HUDEP-2 (cell line): ENCODE data around the gene PTPRU.
"Not testable (repeated sequence)": the region's sequence is repeated elsewhere in the genome, so short reads cannot be mapped to it uniquely, and the experiment has no call there.

ENCODE experiments used
- DNase-seq, 76 experiments: peaks; one replicate each; lab custom pipeline; 2025; ENCODE audit not compliant: unreplicated experiment in 76 of 76; lab: John Stamatoyannopoulos, UW

PTPRU gene

DNA sequence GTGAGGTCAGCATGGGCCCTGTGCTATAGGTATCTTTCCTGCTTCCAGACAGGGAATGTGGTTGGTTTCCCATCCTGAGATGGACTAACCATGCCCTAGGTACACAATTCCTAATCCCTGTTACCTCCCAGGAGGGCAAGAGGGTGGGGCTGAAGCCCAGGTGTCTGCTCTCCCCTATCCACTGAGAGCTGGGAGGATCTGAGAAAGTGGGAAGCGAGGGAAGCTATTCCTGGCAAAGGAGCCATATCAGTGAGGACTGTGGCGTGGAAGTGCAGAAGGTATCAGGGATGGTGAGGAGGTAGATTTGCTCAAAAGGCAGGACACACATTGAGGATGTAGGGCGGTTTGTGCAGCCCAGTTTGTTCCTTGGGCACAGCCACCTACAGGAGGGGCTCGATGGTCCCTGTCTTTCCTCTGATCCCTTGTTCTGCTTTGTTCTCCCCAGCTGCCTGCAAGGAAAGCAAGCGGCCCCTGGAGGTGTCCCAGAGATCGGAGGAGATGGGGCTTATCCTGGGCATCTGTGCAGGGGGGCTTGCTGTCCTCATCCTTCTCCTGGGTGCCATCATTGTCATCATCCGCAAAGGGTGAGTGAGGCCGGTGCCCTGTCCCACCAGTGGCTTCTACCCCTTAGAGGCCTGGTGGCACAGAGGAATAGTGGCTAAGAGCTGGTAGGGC, 48.1 kb downstream of the PTPRU start:
- DNase-seq = no peak

DNA sequence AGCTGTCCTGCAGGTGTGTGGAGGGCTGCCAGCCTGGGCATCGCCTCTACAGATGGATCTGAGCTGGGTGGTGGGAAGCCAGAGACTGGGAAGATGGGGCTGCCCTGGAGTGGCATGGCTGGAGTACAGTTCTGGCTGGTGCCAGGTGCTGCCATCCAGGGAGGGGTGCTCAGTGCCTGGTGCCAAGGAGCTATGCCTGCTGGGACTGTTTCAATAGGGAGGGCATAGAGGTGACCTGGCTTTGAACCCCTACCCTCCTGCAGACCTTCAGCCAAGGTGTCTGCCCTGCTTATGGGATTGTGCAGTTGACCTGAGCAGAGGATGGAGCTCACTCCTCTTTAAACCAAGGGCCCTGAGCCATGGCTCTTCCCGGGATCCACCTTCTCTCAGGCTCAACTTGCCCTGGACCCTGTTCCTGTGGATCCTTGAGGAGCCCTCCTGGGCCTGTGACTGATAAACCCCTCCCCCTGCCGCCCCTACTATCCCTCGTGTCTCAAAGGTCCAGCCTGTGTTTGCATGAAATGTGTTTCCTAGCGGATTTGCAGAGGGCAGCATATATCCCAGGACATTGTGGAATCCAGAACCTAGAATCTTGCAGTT, 48.7 kb downstream of the PTPRU start:
- DNase-seq = no peak

DNA sequence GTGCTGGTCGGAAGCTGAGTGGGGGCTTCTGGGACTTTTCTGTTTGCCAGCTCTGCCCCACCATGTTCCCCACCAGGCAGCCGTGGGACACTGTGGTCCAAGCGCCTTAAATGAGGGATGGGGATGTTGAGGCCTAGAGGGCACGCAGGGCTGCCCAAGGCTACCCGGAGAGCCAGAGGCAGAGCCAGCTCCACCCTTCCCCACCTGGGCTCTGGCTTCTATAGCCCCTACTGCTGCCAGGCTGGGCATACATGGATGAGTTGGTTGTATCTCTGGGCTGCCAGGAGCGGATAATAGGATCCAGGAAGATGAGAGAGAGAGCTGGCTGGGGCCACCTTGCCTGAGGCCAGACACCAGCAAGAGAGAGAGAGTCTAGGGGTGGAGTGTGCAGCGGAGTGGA, 49.4 kb downstream of the PTPRU start:
- no peak for DNase-seq

DNA sequence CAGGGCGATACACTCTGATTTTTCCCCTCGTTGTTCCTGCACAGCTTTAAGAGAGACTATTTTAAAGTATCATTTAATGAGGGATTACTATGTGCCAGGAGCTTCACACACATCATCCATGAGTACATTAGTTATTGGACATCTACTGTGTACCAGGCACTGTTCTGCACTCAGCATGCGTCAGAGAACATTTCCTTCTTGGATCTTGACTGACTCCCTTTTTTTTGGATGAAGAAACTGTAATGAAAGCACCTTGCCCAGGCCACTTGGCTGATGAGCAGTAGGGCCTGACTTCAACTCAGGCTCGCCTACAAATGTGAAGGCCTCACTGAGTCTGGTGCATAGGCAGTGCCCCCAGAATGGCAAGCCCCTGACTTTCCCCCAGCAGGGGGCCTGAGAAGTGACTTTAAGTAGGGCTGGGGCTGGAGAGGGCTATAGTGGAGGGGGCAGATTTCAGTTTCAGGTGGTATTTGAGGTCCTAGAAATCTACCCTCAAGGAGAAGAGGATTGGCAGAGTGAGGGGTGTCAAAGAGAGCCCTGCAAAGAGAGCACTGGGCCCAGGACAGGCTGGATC, 50.0 kb downstream of the PTPRU start:
- no peak for DNase-seq

DNA sequence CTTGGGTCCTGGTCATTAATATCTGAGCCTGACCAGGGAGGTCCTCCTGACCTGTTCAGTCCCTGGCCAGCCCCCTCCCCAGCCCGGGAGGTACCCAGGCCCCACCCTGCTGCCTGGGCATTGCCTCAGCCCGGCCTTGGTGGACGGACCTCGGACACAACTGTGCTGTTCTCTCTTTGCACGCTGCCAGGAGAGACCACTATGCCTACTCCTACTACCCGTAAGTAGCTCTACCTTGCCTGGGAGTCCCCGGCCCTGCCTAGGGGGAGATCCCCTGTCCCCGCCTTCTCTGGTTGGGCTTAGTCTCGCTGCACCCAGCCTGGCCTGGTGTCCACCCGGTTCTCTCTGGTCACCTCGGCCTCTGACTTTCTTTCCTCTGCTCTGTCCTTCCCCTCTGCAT, 53.2 kb downstream of the PTPRU start:
- no peak for DNase-seq

DNA sequence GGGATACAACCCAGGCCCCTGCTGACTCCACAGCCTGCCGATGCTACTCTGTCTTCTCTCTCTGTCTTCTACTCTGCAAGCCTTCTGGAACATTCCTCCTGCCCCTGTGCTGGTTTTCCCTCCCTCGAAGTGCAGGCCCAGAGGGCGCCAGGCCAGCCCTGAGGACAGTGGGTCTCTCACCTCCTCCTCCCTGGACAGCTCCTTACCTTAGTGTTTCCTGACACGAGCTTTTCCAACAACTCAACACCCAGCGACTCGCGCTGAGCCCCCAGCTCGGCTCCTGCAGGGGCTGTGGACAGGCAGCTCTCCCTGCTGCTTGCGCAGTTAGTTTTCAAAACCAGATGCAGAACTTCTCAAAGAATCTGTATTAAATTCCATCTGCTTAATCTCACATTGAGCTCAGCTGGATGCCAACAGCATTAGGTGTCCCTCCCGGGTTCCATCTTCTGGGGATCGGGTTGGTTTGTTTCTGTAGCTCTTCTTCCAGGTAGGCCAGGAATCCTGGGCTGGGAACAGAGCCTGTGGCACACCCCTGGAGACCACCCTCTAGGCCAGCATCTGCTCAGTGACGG, 54.2 kb downstream of the PTPRU start:
- DNase-seq = no peak

DNA sequence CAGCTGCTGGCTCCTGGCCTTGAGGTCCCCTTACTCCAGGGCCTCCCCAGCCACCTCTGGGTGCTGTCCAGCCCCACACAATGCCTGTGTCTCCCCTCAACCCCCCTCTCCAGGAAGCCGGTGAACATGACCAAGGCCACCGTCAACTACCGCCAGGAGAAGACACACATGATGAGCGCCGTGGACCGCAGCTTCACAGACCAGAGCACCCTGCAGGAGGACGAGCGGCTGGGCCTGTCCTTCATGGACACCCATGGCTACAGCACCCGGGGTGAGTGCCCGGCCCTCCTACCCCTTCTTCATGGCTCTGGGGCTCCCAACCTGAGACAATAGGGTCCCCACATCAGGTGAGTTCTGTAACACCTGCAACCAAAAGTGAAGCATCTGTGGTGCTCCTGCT, 55.4 kb downstream of the PTPRU start:
- DNase-seq = no peak

DNA sequence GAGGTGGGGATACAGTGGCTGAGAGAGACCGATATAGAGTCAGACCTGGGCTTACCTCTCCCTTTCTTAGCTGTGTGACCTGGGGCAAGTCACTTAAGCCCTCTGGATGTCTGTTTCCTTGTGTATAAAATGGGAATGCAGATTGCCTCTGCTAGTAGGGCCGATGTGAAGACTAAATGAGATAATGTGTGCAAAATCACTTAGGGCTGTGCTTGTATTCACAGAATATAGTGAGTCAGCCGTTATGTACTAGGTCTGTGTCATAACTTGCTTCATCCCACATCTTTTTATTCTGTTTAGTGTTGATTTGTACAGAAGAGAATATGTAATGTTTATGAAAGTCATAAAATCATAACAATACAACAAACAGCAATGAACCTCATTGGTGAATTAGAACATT, 56.0 kb downstream of the PTPRU start:
- no peak for DNase-seq

DNA sequence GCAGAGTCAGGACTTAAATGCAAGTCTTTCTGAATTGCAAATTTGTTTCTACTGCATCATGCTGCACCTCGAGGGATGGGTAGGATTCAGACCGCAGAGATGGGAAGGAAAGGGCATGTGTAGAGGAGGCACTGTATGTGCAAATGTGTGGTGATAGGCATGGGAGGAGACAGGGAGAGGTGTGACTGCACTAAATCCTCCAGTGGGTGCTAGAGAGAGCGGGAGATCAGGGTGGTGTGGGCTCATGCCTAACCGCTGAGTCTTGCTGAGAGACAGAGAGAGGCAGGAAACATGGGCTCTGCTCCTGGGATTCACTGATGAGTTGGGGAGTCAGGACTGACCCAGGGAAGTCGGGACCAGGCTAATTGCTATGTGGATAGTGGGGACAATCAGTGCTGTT, 61.1 kb downstream of the PTPRU start:
- no peak for DNase-seq

DNA sequence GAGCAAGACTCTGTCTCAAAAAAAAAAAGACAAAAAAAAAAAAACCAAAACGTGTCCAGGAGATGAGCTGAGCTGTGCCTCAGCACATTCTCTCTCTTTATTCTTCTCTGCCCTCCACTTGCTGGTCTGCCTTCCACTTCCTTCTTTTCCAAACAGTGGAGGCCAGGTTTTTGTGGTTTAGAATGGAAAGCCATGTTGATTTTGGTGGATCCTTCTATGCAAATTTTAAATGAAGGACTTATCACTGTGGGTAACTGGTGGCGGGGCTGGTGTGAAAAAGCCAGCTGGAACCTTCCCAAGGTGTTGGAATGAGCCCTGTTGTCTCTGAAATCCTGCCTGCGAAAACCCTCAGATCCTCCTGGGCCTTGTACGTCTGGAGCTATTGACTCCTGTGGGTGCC, 61.9 kb downstream of the PTPRU start:
- no peak for DNase-seq

DNA sequence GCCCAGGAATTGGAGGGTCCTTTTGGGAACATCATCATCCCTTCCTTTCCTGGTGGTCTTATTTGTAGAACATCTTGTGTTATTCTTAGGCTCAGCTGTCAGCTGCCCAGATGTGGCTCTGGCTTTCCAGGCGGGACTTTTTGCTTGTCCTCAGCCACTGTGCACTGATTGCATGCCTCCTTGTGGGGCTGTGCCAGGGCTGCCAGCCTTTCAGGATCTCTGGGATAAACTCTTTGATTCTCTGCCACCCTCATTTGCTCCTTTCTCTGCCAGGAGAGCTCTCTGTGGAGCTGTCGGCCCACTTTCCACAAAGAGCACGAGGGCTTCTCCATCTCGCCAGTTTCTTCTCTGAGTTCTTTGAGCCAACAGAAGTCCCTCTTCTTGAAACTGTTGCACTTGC, 63.1 kb downstream of the PTPRU start:
- DNase-seq = no peak

DNA sequence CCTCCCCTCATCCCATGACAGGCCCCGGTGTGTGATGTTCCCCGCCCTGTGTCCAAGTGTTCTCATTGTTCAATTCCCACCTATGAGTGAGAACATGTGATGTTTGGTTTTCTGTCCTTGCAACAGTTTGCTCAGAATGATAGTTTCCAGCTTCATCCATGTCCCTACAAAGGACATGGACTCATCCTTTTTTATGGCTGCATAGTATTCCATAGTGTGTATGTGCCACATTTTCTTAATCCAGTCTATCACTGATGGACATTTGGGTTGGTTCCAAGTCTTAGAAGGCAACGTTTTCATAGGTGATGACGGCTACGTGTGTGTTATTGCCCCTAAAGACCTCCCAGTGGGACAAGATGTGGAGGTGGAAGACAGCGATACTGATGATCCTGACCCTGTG, 65.4 kb downstream of the PTPRU start:
- DNase-seq = not testable (repeated sequence)

DNA sequence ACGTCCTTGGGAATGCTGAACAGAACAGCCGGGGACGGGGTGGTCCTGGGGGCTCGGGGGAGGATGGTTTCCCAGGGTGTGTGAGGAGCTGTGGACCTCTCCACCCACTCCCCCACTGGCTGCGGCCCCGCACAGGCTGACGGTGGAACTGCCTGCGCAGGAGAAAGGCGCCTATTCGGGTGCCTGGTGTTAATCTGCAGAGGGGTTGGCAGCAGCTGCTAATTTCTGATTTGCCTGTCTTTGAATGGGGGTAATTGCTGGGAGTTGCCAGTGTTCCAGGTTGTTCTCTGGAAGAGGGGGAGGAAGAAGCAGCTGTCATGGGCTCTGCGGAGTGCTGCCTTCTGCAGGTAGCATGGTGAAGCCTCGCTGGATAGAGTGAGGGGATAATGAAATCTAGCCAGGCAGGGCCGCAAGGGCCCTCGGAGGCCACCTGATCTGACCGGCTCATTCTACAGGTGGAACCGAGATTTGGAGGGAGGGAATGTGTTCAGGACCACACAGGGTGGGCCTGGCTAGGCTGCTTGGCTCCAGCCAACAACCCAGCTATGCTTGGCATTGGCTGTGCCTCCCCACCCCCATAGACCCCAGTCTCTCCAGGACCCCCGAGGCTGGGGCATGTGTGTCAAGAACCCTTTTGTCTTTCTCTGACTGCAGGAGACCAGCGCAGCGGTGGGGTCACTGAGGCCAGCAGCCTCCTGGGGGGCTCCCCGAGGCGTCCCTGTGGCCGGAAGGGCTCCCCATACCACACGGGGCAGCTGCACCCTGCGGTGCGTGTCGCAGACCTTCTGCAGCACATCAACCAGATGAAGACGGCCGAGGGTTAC, 67.1 kb downstream of the PTPRU start:
- DNase-seq = no peak

DNA sequence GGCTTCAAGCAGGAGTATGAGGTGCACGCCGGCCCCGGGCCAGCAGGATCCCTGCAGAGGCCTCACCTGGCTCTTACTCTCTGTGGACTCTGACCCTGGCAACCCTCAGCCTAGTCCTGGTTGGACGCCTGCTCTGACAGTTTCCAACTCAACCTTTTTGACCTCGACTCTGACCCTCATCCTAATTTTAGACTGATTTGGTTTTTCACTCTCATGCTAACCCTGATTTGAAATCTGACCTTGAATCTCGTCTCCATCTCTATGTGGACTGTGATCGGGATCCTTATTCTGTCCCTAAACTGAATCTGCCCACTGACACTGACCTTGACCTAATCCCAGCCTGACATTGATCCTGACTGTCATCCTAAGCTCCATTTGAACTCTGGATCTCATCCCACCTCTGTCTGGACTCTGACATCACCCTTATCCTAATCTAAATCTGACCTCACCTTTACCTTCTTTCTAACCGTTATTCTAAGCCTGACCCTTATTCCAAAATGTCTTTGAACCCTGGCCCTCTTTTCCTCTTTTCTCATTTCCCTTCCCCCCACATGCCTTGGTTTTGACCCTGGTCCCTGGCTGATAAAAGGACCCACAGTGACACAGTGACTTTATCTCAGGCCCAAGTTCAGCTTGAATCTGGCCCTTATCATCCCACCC, 67.8 kb downstream of the PTPRU start:
- no peak for DNase-seq

DNA sequence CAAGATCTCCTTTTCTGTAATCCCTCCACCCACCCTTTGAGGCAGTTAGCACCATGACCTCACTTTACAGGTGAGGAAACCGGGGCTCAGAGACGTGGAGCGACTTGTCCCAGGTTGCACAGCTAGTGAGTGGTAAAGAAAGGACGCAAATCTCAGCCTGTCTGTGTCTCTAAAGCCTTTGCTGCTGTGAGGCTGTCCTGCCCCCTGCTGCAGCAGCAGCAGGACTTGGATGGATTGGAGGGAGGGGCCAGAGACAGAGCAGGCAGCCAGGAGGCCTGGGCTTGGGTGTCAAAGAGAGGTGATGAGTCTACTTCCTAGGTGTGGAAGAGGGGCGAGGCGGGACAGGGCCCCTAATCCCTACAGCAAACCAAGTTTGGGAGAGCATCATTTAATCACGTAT, 69.6 kb downstream of the PTPRU start:
- DNase-seq = no peak

DNA sequence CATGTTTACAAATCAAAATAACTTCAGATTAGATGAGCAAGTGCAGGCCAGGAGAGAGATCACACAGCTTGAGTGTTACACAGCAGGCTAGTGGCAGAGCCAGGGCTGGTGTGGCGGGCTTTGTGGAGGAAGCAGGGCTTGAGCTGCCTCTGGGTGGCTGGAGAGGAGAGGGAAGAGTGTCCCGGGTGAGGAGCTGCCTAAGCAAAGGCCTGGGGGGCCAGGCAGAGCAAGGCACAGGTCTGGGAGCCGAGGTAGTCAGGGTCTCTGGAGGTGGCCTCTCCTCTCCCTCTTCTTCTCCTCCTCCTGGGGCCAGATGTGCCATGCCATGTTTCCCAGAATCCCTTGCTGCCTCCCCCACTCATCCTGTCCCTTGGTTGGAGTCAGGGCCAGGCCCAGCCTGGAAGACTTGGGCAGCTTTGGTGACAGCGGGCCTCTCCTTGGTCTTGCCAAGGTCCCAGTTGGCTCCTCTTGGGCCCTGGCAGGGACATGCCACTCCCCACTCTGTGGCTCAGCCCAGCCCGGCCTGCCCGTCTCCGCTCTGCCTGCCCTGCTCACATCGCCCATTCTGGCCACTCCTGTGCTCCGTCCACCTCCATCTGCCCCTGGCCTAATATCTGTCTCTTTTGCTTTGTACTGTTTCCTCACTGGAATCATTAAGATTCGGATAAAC, 70.3 kb downstream of the PTPRU start:
- no peak for DNase-seq

DNA sequence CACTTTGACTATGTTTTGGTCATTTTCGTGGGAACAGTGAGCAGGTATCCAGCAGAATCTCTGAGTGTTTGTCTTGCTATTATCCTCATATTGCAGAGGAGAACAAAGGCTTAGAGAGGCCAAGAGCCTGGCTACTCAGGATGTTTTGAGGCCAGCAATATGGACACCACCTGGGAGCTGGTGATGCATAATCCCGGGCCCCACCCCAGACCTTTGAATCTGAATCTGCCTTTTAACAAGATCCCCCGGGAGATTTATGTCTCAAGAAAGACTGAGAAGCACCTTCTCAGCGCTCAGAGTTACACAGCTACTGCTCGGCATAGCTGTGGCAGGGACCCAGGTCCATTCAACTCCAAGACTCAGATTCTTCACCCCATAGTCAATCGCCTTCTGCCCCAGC, 72.8 kb downstream of the PTPRU start:
- DNase-seq = no peak

DNA sequence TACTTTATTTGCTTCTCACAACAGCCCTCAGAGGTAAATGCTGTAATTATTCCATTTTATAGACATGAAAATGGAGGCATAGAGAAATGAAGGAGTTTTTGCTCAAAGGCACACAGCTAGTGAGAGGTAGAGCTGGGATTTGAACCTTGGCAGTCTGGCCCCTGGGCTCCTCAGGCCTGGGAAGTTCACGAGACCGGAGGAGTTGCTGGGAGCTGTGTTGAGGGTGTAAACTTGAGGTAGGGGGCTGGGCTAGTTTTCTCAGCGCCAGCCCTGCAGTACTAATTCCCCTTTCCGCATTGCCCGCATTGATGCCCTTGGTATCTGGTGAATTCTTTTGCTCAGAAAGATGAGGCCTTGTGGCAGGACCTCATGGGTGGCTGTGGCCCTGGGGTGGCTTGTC, 73.3 kb downstream of the PTPRU start:
- no peak for DNase-seq

DNA sequence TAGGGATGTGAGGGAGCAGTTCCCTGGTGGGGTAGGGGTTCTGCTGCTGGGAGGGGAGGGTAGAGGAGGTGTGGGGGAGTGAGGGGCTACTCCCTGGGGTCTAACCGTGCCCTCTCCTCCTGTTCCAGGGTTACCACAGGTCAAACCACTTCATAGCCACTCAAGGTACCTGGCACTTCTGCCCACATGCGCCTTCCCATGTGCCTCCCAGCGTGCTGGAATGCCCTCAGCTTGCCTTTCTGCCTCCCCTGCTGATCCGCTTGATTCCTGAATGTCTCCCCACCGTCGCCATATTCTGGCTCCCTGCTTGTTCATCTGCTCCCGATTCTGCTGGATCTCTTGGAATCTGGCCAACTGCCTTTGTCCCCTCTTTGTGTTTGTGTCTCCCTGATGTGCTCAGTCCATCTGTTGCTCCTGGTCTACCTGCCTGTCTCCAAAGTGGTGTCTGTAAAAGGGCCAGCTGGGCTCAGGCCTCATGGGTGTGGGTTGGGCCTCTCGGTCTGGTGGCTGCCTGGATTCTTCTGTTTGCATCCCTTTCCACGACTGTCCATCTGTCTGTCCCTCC, 74.4 kb downstream of the PTPRU start:
- no peak for DNase-seq
